ENCODE data around the gene WDR36.

GRCh38 chr5:111083323-111083722 lies 8.8 kb upstream of the WDR36 start:
- no peak for TF ChIP-seq CTCF (IDR thresholded peaks at IDR 0.05; ENCODE audit: low read depth, low read length, poor library complexity, severe bottlenecking)
- no peak for TF ChIP-seq EZH2phosphoT487 (IDR thresholded peaks at IDR 0.05; ENCODE audit: borderline replicate concordance, low read length)
